GM06990 (cell line): ENCODE results near the gene SLCO1A2.

Source experiments
- DNase-seq: peaks from one replicate; pipeline ENCODE4 v3.0.0-alpha.2; 2011; ENCODE audit not compliant: insufficient read length; ENCODE audit errors: extremely low read depth
- H3K27me3 ChIP-seq: replicated peaks from 2 replicates; pipeline ENCODE4 v1.6.0; 2011; ENCODE audit warnings: low read length; ENCODE audit not compliant: control insufficient read depth, insufficient read depth
- H3K36me3 ChIP-seq: 2 replicates; pipeline ENCODE4 v1.5.1; 2011; ENCODE audit warnings: low read length; ENCODE audit not compliant: control insufficient read depth, insufficient read depth
- H3K4me3 ChIP-seq: replicated peaks from 2 replicates; pipeline ENCODE4 v1.5.1; 2011; ENCODE audit warnings: low read depth, mild to moderate bottlenecking, control low read depth, low read length
- CTCF ChIP-seq: IDR thresholded peaks from 2 replicates; pipeline ENCODE4 v1.5.1; 2011; ENCODE audit warnings: low read length, control low read depth, mild to moderate bottlenecking, inconsistent platforms; ENCODE audit not compliant: insufficient read depth, poor library complexity, severe bottlenecking

Gene SLCO1A2

GRCh38 chr12:21346542-21347205 lies 12.0 kb upstream of the SLCO1A2 start:
- Histone ChIP-seq H3K27me3 (no peaks in the 10 kb centered on the region), H3K36me3 (no peaks in the 10 kb centered on the region), H3K4me3 (no peak overlapping the region)
- no peak for DNase-seq
- no peak for TF ChIP-seq CTCF

- no peak for TF ChIP-seq CTCF
- H3K27me3 ChIP-seq = no peaks in the 10 kb centered on the region
- H3K36me3 ChIP-seq = no peaks in the 10 kb centered on the region
- no peak overlapping the region for H3K4me3 ChIP-seq
- no peak for DNase-seq
Observed at GRCh38 chr12:21343636-21344035, 8.9 kb upstream of the SLCO1A2 start.

- no peaks in the 10 kb centered on the region for H3K27me3 ChIP-seq
- DNase-seq = no peak
- no peaks in the 10 kb centered on the region for H3K36me3 ChIP-seq
- no peak overlapping the region for H3K4me3 ChIP-seq
- no peak for TF ChIP-seq CTCF
Observed at GRCh38 chr12:21341769-21342168, 7.1 kb upstream of the SLCO1A2 start.

- H3K27me3 ChIP-seq = no peaks in the 10 kb centered on the region
- DNase-seq = no peak
- no peaks in the 10 kb centered on the region for H3K36me3 ChIP-seq
- no peak for TF ChIP-seq CTCF
- no peak overlapping the region for H3K4me3 ChIP-seq
Observed at GRCh38 chr12:21340403-21340802, 5.7 kb upstream of the SLCO1A2 start.

GRCh38 chr12:21339921-21340320 lies 5.2 kb upstream of the SLCO1A2 start:
- DNase-seq = no peak
- no peaks in the 10 kb centered on the region for H3K36me3 ChIP-seq
- no peak overlapping the region for H3K4me3 ChIP-seq
- H3K27me3 ChIP-seq = no peaks in the 10 kb centered on the region
- no peak for TF ChIP-seq CTCF
